IPS-NIHi7 (cell line): ENCODE results near the gene BCAS4.
"Not testable (repeated sequence)": the region's sequence is repeated elsewhere in the genome, so short reads cannot be mapped to it uniquely, and the experiment has no call there.

Experiments used
- DNase-seq: peaks from one replicate; pipeline ENCODE4 v3.0.0; 2012; ENCODE audit warnings: mixed read lengths; ENCODE audit errors: extremely low spot score

The BCAS4 gene

GRCh38 chr20:50876063-50876685 lies 81.3 kb downstream of the BCAS4 start:
- no peak for DNase-seq

- no peak for DNase-seq
Measured at GRCh38 chr20:50876816-50877215, 82.0 kb downstream of the BCAS4 start.

- no peak for DNase-seq
Measured at GRCh38 chr20:50877232-50877743, 82.4 kb downstream of the BCAS4 start.

- DNase-seq, result no peak
Measured at GRCh38 chr20:50879649-50880550, 85.0 kb downstream of the BCAS4 start.

- DNase-seq, result not testable (repeated sequence)
Measured at GRCh38 chr20:50881759-50882424, 87.0 kb downstream of the BCAS4 start.

GRCh38 chr20:50883856-50884255 lies 89.0 kb downstream of the BCAS4 start:
- DNase-seq, result no peak

GRCh38 chr20:50885068-50885467 lies 90.2 kb downstream of the BCAS4 start:
- no peak for DNase-seq

- DNase-seq, result no peak
Measured at GRCh38 chr20:50885781-50886180, 90.9 kb downstream of the BCAS4 start.

- DNase-seq, result no peak
Measured at GRCh38 chr20:50886184-50886790, 91.4 kb downstream of the BCAS4 start.

GRCh38 chr20:50887576-50887975 lies 92.7 kb downstream of the BCAS4 start:
- DNase-seq, result no peak

- DNase-seq, result no peak
Measured at GRCh38 chr20:50891138-50891537, 96.3 kb downstream of the BCAS4 start.

GRCh38 chr20:50892394-50892793 lies 97.5 kb downstream of the BCAS4 start:
- no peak for DNase-seq

- no peak for DNase-seq
Measured at GRCh38 chr20:50893620-50894019, 98.8 kb downstream of the BCAS4 start.

GRCh38 chr20:50895111-50895830 lies 100.4 kb downstream of the BCAS4 start:
- no peak for DNase-seq

- no peak for DNase-seq
Measured at GRCh38 chr20:50898475-50898874, 103.6 kb downstream of the BCAS4 start.

- no peak for DNase-seq
Measured at GRCh38 chr20:50900261-50900660, 105.4 kb downstream of the BCAS4 start.

GRCh38 chr20:50901301-50901700 lies 106.4 kb downstream of the BCAS4 start:
- DNase-seq, result no peak

- no peak for DNase-seq
Measured at GRCh38 chr20:50903353-50904051, 108.6 kb downstream of the BCAS4 start.

GRCh38 chr20:50904067-50904570 lies 109.3 kb downstream of the BCAS4 start:
- no peak for DNase-seq

GRCh38 chr20:50909413-50909812 lies 114.6 kb downstream of the BCAS4 start:
- no peak for DNase-seq
